Astrocyte of the cerebellum (primary cell): ENCODE measurements around the gene PIK3CG.

ENCODE experiments used
- DNase-seq: peaks from one replicate; pipeline ENCODE4 v3.0.0-alpha.2; 2011; ENCODE audit warnings: low read depth
- H3K4me3 ChIP-seq: 2 replicates; pipeline ENCODE4 v1.5.1; 2011; ENCODE audit warnings: mild to moderate bottlenecking, low read depth, low read length, moderate library complexity
- in situ Hi-C: cut with HindIII; loops from 2 replicates; pipeline ENCODE4 v1.10.0; 2017; ENCODE audit warnings: low sequenced_read_pairs
- TF ChIP-seq, protein P1 (sequence below): IDR thresholded peaks from 2 replicates; pipeline ENCODE4 v1.5.1; 2012; ENCODE audit warnings: low read length, low read depth, moderate library complexity, mild to moderate bottlenecking; ENCODE audit errors: missing control alignments

PIK3CG gene

DNA sequence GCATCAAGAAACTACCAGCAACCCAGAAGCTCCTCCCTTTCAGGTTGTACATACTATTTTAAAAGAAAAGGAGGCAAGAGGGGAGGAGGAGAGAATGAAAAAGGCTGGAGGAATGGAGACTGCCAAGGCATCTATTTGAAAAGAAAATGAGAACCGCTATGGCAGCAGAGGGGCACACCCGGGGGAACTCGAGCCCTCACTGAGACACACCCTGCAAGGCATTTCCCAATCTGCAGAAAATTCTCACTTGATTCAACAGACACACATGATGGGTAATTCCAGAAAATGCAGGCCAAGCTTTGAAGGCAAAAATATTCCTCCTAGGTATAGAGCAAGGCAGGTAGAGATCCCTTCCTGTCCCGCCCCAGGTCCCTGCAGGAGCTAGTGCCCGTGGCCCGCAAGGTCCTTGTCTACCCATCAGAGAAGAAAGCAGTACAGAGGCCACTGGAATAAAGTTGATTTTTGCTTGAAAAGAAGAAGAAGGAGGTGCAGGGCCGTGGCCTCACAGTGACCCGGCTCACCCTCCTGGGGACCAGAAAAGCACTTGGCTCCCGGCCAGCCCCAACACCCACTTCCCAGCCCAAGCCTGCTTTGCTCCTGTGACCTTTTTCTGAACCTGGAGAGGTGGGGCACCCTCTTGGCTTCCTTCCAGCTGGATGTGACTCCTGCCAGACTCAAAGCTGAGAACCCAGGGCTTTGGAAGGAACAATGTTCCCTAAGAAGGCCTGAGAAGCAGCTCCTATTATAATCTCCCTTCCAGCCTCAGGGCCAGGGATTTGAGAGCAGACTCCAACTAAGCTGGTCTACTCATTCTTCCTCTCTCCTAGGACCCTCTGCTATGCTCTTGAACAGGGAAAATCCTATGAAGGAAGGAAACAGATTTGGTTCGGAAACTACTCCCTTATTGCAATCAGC lies 6.2 kb upstream of the PIK3CG start:
- in situ Hi-C loops = no loop called here
- DNase-seq = no peak
- TF ChIP-seq, protein P1, sequence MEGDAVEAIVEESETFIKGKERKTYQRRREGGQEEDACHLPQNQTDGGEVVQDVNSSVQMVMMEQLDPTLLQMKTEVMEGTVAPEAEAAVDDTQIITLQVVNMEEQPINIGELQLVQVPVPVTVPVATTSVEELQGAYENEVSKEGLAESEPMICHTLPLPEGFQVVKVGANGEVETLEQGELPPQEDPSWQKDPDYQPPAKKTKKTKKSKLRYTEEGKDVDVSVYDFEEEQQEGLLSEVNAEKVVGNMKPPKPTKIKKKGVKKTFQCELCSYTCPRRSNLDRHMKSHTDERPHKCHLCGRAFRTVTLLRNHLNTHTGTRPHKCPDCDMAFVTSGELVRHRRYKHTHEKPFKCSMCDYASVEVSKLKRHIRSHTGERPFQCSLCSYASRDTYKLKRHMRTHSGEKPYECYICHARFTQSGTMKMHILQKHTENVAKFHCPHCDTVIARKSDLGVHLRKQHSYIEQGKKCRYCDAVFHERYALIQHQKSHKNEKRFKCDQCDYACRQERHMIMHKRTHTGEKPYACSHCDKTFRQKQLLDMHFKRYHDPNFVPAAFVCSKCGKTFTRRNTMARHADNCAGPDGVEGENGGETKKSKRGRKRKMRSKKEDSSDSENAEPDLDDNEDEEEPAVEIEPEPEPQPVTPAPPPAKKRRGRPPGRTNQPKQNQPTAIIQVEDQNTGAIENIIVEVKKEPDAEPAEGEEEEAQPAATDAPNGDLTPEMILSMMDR = no peak
- H3K4me3 ChIP-seq = no peak overlapping the region

DNA sequence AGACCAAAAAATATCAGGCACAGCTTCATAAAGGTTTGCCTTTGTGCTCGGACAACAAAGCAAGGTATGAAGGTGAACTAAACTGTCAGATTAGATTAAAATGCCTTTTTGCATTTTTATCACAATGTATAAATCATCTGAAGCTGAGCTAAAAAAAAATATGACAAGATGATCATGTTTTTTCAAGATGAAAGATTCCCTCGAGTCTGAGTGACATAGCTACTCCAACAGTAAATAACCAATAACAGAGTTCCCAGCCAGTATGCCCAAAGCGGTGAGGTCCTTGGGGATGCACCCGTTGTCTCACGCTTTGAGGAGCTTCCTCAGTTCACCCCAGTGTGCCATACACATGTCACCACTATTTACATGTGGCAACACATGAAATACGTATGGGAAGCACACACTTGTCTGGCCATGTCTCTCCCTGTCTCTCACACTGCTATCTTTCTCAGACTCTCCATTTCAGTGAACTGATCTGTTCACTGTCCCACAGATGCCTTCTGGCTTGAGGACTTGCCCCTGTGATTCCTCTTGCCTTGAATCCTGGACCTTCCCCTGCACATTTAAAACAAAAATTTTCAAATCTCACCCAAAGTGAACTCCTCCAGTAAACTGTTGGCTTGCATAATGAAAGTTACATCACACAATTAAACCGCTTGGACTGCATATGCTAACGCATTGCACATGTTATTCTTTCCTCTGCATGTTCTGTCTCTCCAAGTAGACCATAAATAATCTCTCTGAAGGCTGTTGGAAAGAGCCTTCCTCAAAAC lies 2.6 kb upstream of the PIK3CG start:
- in situ Hi-C loops = no loop called here
- no peak overlapping the region for H3K4me3 ChIP-seq
- TF ChIP-seq, protein P1 = no peak
- no peak for DNase-seq

DNA sequence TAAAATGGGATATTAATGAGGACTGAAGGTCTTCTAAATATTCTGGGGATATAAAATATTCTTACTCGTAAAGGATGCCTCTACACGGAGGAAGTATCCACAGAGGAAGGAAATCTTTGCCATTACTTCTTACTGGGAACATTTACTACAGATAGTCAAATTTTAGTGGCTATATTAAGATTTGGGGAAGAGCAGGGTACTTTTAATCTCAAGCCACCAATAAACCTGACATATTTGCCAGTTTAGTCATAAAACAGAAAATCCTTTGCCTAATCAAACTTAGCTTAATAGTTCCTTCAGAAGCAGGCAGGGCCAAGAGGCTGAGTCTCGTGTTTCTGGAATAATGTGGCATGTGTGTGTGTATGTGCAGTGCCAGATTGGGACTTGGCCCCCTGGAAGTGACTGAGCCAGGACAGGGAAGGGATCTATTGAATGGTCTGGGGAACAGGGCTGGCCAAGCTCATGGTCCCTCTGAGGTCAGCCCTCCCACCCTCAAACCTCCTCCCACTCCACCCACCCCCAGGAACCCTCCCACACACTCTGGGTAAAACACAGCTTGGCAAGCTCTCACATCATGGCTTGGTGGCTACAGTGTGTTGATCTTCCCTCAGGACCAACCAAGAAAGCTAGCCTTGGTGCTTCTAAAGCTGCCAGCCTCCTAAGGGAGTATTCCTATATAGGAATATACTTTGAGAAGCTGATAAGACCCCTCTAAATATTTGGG lies 1.6 kb upstream of the PIK3CG start:
- TF ChIP-seq, protein P1 = no peak
- H3K4me3 ChIP-seq = no peak overlapping the region
- in situ Hi-C loops = no loop called here

DNA sequence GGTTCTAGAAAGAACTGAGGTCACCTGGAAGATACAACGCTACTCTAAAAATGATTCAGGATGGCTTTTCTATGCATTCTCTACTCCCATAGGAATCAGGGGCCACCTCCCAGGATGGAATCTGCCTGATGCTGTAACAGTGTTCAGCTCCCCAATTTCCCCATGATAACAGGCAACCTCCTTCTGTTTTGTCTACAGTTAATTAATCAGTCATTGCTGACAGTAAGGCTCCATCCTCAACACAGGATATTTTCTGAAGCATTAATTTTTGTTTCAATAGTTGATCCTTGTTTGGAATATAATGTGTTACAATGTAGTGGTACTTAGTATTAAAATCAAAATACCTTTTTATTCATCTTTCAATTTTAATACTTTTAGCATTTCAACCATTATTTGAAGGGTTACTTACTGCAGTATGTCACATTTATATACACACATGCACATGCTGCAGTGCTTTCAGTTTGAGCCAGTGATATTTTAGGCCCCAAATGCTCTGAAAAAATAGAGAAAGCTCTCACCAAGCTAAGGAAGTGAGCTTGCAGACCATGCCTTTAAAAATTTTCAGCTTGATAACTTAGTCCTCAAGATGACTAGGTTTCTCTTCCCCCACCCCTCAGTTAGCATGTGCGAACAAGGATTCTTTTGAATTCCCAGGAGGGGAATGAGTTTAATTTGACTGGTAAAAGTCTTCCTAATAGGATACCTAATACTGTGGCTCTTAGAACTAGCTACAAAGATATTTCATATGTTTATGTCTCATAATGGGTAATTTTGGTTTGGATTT lies 592 bp upstream of the PIK3CG start:
- TF ChIP-seq, protein P1 = no peak
- in situ Hi-C loops = no loop called here
- no peak for DNase-seq
- H3K4me3 ChIP-seq = no peak overlapping the region

More for the DNA sequence above, 1.6 kb upstream of the PIK3CG start:
- no peak for DNase-seq

DNA sequence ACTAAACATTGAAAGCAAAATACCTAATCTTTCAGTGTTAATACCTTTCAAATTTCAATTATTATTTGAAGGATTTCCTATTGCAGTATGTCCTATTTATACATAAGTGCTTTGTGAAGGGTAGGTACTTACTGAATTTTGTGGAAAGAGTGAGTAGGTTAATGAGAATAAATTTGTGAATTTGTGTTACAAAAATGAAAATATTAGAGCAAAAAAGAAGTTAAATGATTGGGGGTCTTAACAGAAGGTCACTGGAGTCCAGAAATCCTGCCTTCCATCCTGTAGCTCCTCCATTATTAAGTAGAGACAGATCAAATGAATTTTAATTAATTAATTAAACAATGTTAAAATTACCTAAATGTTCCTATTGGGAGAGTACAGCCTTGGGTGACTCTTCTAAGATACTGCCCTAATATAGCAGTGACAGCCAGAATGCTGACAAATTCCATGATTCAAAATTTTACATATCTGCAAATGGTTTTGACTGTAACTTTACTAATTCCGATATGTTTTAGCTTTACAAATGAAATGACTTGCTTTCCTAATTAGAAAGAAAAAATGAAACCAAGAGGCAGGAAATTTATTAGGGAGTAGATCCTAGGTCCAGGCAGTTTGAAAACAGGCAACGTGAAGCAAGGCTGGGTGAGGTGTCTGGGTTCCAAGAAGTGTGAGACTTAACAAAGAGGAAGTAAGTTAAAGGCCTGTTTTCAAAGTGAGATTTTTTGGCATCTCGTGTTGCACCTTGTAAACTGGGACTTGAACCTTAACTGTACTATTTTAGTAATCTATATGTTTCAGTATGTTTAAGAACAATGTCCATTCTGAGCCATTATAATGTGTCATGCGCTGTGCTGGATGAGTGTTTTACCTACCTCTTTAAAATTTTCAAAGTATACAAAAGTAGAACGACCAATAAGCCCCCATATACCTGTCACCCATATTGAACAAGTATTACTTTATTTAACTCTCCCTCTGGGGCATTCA lies 1.5 kb downstream of the PIK3CG start:
- TF ChIP-seq, protein P1 = no peak
- no peak overlapping the region for H3K4me3 ChIP-seq
- in situ Hi-C loops = no loop called here
- DNase-seq = no peak
